HepG2 (cell line): Measurements from ENCODE around the gene SAMD10. TPM values are rescaled to one million over a fixed set of nuclear protein-coding genes. Genes with fewer than 3 reads are reported as not detected.

Source experiments
- KDM4B ChIP-seq: sonication (generic); formaldehyde crosslinking; IDR thresholded peaks from 2 replicates; pipeline ENCODE4 v1.4.0; 2020; ENCODE audit warnings: missing genetic modification reagents
- PHF5A ChIP-seq: IDR thresholded peaks from one replicate; pipeline ENCODE4 v1.6.1; 2018; ENCODE audit warnings: low read depth, missing genetic modification reagents; ENCODE audit not compliant: unreplicated experiment
- RCOR2 ChIP-seq: IDR thresholded peaks from 2 replicates; pipeline ENCODE4 v1.6.1; 2016; ENCODE audit warnings: missing biosample characterization, missing genetic modification reagents
- RELA ChIP-seq: sonication (generic); formaldehyde crosslinking; IDR thresholded peaks from 2 replicates; pipeline ENCODE4 v1.4.0; 2020; ENCODE audit warnings: missing genetic modification reagents
- RFXANK ChIP-seq: IDR thresholded peaks from 2 replicates; pipeline ENCODE4 v1.6.1; 2016
- SALL2 ChIP-seq: sonication (generic); formaldehyde crosslinking; IDR thresholded peaks from 2 replicates; pipeline ENCODE4 v1.8.1; 2023; ENCODE audit warnings: mild to moderate bottlenecking, missing genetic modification reagents, inconsistent platforms
- SATB2 ChIP-seq: sonication (generic); formaldehyde crosslinking; IDR thresholded peaks from 2 replicates; pipeline ENCODE4 v1.5.0; 2020; ENCODE audit warnings: missing genetic modification reagents
- ZBTB25 ChIP-seq: IDR thresholded peaks from 2 replicates; pipeline ENCODE4 v1.6.1; 2018; ENCODE audit warnings: missing genetic modification reagents
- ZBTB3 ChIP-seq: sonication (generic); formaldehyde crosslinking; IDR thresholded peaks from 2 replicates; pipeline ENCODE4 v1.4.0; 2020; ENCODE audit warnings: low read depth, mild to moderate bottlenecking, moderate library complexity, missing genetic modification reagents, borderline replicate concordance
- ZNF17 ChIP-seq: sonication (generic); formaldehyde crosslinking; IDR thresholded peaks from 2 replicates; pipeline ENCODE4 v1.5.0; 2020; ENCODE audit warnings: mild to moderate bottlenecking, missing genetic modification reagents
- ZNF251 ChIP-seq: sonication (generic); formaldehyde crosslinking; IDR thresholded peaks from 2 replicates; pipeline ENCODE4 v1.9.0; 2021; ENCODE audit warnings: mild to moderate bottlenecking, missing genetic modification reagents
- ZNF546 ChIP-seq: sonication (generic); formaldehyde crosslinking; conservative IDR thresholded peaks from 2 replicates; pipeline ENCODE4 v1.8.1; 2023; ENCODE audit warnings: mild to moderate bottlenecking, missing genetic modification reagents
- ZNF589 ChIP-seq: sonication (generic); formaldehyde crosslinking; conservative IDR thresholded peaks from 2 replicates; pipeline ENCODE4 v1.8.0; 2022; ENCODE audit warnings: mild to moderate bottlenecking, moderate library complexity, missing genetic modification reagents
- polyA plus RNA-seq, 8 experiments: library from polyadenylated mRNA; depleted of rRNA in 3 of 8; stranded (reverse) in 7 of 8; unstranded in 1 of 8; fragments of >200 nt; fragmentation: Illumina TruSeq in 4 of 8; extraction: Trizol in 4 of 8; gene quantifications; 2 replicates each; pipeline versions ENCODE4 v1.2.1 to v1.2.3, GENCODE V29; 2011 to 2016; ENCODE audit warnings: low read depth in 4 of 8, missing spikeins in 1 of 8, mixed read lengths in 1 of 8; ENCODE audit not compliant: insufficient read depth in 1 of 8
- total RNA-seq, 5 experiments: library from RNA; depleted of rRNA; stranded (reverse); fragments of >200 nt; fragmentation: Illumina TruSeq; extraction: Trizol; gene quantifications; 2 replicates each; pipeline ENCODE4 v1.2.3, GENCODE V29; 2016; ENCODE audit warnings: low read depth in 1 of 5
- TF ChIP-seq, protein P1 (sequence below): IDR thresholded peaks from 2 replicates; pipeline ENCODE4 v1.6.1; 2012; ENCODE audit warnings: low read length, improper control_type of control experiment
- TF ChIP-seq, protein P2 (sequence below): sonication (generic); formaldehyde crosslinking; IDR thresholded peaks from 2 replicates; pipeline ENCODE4 v1.8.0; 2022; ENCODE audit warnings: mild to moderate bottlenecking, missing genetic modification reagents, borderline replicate concordance
- TF ChIP-seq, protein P3 (sequence below), 2 experiments: sonication (generic) in 1 of 2; formaldehyde crosslinking in 1 of 2; IDR thresholded peaks; 2 replicates each; pipeline versions ENCODE4 v1.6.1 to v1.9.0; 2014 to 2022; ENCODE audit warnings: antibody characterized with exemption in 1 of 2, borderline replicate concordance in 1 of 2, inconsistent platforms in 1 of 2, low read depth in 1 of 2, missing genetic modification reagents in 1 of 2

SAMD10 gene
- total and polyA plus RNA-seq, 2 of the 13 experiments (the other 11 are each of a cell fraction or from before 2014, with no cell fraction given): 6.1 to 11.0 TPM

- no peak for TF ChIP-seq ZBTB3 (CRISPR knock-in tag)
- TF ChIP-seq SATB2: no peak
- TF ChIP-seq ZNF546 (CRISPR knock-in tag): no peak
- TF ChIP-seq ZNF251 (CRISPR knock-in tag): no peak
- TF ChIP-seq ZBTB25 (CRISPR knock-in tag): no peak
- TF ChIP-seq, protein P1, sequence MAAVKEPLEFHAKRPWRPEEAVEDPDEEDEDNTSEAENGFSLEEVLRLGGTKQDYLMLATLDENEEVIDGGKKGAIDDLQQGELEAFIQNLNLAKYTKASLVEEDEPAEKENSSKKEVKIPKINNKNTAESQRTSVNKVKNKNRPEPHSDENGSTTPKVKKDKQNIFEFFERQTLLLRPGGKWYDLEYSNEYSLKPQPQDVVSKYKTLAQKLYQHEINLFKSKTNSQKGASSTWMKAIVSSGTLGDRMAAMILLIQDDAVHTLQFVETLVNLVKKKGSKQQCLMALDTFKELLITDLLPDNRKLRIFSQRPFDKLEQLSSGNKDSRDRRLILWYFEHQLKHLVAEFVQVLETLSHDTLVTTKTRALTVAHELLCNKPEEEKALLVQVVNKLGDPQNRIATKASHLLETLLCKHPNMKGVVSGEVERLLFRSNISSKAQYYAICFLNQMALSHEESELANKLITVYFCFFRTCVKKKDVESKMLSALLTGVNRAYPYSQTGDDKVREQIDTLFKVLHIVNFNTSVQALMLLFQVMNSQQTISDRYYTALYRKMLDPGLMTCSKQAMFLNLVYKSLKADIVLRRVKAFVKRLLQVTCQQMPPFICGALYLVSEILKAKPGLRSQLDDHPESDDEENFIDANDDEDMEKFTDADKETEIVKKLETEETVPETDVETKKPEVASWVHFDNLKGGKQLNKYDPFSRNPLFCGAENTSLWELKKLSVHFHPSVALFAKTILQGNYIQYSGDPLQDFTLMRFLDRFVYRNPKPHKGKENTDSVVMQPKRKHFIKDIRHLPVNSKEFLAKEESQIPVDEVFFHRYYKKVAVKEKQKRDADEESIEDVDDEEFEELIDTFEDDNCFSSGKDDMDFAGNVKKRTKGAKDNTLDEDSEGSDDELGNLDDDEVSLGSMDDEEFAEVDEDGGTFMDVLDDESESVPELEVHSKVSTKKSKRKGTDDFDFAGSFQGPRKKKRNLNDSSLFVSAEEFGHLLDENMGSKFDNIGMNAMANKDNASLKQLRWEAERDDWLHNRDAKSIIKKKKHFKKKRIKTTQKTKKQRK: no peak
- TF ChIP-seq RELA: no peak
- TF ChIP-seq, protein P2, sequence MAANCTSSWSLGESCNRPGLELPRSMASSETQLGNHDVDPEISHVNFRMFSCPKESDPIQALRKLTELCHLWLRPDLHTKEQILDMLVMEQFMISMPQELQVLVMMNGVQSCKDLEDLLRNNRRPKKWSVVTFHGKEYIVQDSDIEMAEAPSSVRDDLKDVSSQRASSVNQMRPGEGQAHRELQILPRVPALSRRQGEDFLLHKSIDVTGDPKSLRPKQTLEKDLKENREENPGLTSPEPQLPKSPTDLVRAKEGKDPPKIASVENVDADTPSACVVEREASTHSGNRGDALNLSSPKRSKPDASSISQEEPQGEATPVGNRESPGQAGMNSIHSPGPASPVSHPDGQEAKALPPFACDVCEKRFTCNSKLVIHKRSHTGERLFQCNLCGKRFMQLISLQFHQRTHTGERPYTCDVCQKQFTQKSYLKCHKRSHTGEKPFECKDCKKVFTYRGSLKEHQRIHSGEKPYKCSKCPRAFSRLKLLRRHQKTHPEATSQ: no peak
- no peak for TF ChIP-seq RCOR2 (CRISPR knock-in tag)
- TF ChIP-seq PHF5A (CRISPR knock-in tag): no peak
- TF ChIP-seq RFXANK: no peak
- TF ChIP-seq ZNF589 (CRISPR knock-in tag): peak; percentile 11; the same call in 1 of the 2 replicates
- TF ChIP-seq, protein P3, sequence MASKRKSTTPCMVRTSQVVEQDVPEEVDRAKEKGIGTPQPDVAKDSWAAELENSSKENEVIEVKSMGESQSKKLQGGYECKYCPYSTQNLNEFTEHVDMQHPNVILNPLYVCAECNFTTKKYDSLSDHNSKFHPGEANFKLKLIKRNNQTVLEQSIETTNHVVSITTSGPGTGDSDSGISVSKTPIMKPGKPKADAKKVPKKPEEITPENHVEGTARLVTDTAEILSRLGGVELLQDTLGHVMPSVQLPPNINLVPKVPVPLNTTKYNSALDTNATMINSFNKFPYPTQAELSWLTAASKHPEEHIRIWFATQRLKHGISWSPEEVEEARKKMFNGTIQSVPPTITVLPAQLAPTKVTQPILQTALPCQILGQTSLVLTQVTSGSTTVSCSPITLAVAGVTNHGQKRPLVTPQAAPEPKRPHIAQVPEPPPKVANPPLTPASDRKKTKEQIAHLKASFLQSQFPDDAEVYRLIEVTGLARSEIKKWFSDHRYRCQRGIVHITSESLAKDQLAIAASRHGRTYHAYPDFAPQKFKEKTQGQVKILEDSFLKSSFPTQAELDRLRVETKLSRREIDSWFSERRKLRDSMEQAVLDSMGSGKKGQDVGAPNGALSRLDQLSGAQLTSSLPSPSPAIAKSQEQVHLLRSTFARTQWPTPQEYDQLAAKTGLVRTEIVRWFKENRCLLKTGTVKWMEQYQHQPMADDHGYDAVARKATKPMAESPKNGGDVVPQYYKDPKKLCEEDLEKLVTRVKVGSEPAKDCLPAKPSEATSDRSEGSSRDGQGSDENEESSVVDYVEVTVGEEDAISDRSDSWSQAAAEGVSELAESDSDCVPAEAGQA (IDR thresholded peaks at IDR 0.05; ENCODE audit: low read depth): no peak
- TF ChIP-seq, protein P3 (CRISPR knock-in tag; IDR thresholded peaks at IDR 0.05; ENCODE audit: borderline replicate concordance): no peak
- no peak for TF ChIP-seq ZNF17 (CRISPR knock-in tag)
- no peak for TF ChIP-seq KDM4B
- 0 out of 2 replicates have a peak, but pooled peaks have one; percentile 36 for TF ChIP-seq SALL2 (CRISPR knock-in tag)
Measured at GRCh38 chr20:63972312-63973159, 6.9 kb downstream of the SAMD10 start (continued).
